WERI-Rb-1 (cell line): ENCODE data around the gene ATRIP.
A peak's percentile ranks its signal among the peaks of the same experiment; 100 is the strongest.

Experiments
- DNase-seq: peaks from one replicate; pipeline ENCODE4 v3.0.0-alpha.2; 2020
- H3K27ac ChIP-seq: fragments of 250-450 bp; sonication (Bioruptor Pico); 2 replicates; pipeline ENCODE4 v1.5.1; 2020; ENCODE audit warnings: mild to moderate bottlenecking, moderate library complexity
- H3K27me3 ChIP-seq: fragments of 250-450 bp; sonication (Bioruptor Pico); 2 replicates; pipeline ENCODE4 v1.5.1; 2021; ENCODE audit warnings: mild to moderate bottlenecking, low read depth, moderate library complexity; ENCODE audit not compliant: insufficient read depth, severe bottlenecking
- H3K36me3 ChIP-seq: fragments of 250-450 bp; sonication (Bioruptor Pico); 2 replicates; pipeline ENCODE4 v1.5.1; 2020; ENCODE audit warnings: mild to moderate bottlenecking, moderate library complexity
- H3K4me3 ChIP-seq: 2 replicates; pipeline ENCODE4 v1.5.1; 2011; ENCODE audit warnings: low read depth, mild to moderate bottlenecking, control low read depth, low read length
- H3K9me3 ChIP-seq: fragments of 250-450 bp; sonication (Bioruptor Pico); 2 replicates; pipeline ENCODE4 v1.5.1; 2021; ENCODE audit warnings: mild to moderate bottlenecking, moderate library complexity; ENCODE audit not compliant: severe bottlenecking
- CTCF ChIP-seq: IDR thresholded peaks from 2 replicates; pipeline ENCODE4 v1.5.1; 2011; ENCODE audit warnings: low read depth, mild to moderate bottlenecking, control low read depth, inconsistent platforms, low read length

ATRIP gene

GRCh38 chr3:48433472-48434118 lies 12.9 kb upstream of the ATRIP start:
- TF ChIP-seq CTCF: no peak
- no peak overlapping the region for H3K4me3 ChIP-seq
- H3K9me3 ChIP-seq: no peaks in the 10 kb centered on the region
- H3K27ac ChIP-seq: peak overlapping the region; percentile 83
- DNase-seq: no peak
- peaks cover 24% of the 10 kb centered on the region for H3K36me3 ChIP-seq
- H3K27me3 ChIP-seq: no peaks in the 10 kb centered on the region

- Histone ChIP-seq H3K36me3 (peaks cover 24% of the 10 kb centered on the region), H3K27me3 (no peaks in the 10 kb centered on the region), H3K9me3 (no peaks in the 10 kb centered on the region), H3K4me3 (no peak overlapping the region), H3K27ac (no peak overlapping the region)
- no peak for DNase-seq
- TF ChIP-seq CTCF: no peak
These were observed 11.8 kb upstream of the ATRIP start for GRCh38 chr3:48434591-48435222.

GRCh38 chr3:48435223-48435595 lies 11.3 kb upstream of the ATRIP start:
- Histone ChIP-seq H3K9me3 (no peaks in the 10 kb centered on the region), H3K27ac (no peak overlapping the region), H3K36me3 (peaks cover 24% of the 10 kb centered on the region), H3K27me3 (no peaks in the 10 kb centered on the region), H3K4me3 (no peak overlapping the region)
- no peak for DNase-seq
- TF ChIP-seq CTCF: no peak

GRCh38 chr3:48435774-48436476 lies 10.6 kb upstream of the ATRIP start:
- DNase-seq: peak; percentile 89
- H3K27me3 ChIP-seq: no peaks in the 10 kb centered on the region
- H3K36me3 ChIP-seq: peaks cover 30% of the 10 kb centered on the region
- TF ChIP-seq CTCF: peak; percentile 99
- H3K9me3 ChIP-seq: no peaks in the 10 kb centered on the region
- H3K4me3 ChIP-seq: no peak overlapping the region
- H3K27ac ChIP-seq: no peak overlapping the region

GRCh38 chr3:48436477-48436787 lies 10.1 kb upstream of the ATRIP start:
- no peaks in the 10 kb centered on the region for H3K9me3 ChIP-seq
- H3K27me3 ChIP-seq: no peaks in the 10 kb centered on the region
- peaks cover 31% of the 10 kb centered on the region for H3K36me3 ChIP-seq
- DNase-seq: no peak
- no peak for TF ChIP-seq CTCF
- H3K27ac ChIP-seq: no peak overlapping the region
- H3K4me3 ChIP-seq: no peak overlapping the region
